ENCODE data around the gene ME2.
"Not testable (repeated sequence)": the region's sequence is repeated elsewhere in the genome, so short reads cannot be mapped to it uniquely, and the experiment has no call there.

Gene ME2

DNA sequence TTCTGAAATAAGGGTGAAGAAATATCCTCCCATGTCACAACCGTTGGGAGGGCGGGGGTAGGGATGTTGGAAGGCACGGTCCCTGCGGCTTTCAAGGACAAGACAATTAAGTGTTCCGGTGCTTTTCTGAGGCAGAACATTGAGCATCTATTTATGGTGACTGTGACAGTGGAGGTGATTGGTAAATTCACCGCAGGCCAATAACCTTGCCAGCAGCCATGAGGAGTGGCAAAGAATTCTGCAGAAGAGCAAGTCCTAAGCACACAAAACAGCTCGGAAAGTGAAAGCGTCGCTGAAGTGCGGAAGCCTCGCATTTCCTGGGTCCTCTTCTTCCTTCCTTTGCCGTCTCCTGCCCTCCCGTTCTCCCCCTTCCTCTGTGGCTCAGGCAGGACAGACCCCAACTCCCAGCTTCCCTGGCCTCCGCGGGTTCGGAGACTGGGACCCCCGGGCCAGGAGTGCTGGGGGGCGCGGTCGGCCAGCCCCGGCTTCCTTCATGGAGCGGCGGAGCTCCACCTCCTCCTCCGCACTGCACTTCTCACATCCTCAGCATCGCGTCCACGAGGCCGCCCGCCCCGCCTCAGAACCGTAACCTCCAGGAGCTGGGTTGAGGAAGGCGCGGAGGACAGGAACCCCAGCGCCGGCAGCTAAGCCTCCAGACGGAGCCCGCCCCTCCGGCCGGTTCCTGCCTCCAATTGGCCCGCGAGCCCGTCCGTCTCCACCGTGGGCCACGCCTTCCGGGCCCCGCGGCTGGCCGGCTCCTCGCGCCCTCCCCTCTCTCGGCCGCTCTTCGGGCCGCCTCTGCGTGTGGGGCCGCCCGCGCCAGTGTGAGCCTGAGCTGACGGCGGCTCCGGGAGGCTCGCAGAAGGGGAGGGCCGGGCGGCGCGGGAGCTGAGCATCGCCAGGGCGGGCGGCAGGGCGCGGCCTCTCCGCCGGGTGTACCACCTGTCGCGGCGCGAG lies at the start of gene ME2:
Gene ME2, plus strand, starts transcription at position 774 of the 957 bp plus-strand sequence. CDS start 16,703 bp downstream, outside the sequence.
- peak; percentile 52 for DNase-seq (ENCODE audit: low read depth)
- H3K4me3 ChIP-seq (ENCODE audit: low read length): peak within 1 kb of the TSS; percentile 83
- TF ChIP-seq, protein P1, sequence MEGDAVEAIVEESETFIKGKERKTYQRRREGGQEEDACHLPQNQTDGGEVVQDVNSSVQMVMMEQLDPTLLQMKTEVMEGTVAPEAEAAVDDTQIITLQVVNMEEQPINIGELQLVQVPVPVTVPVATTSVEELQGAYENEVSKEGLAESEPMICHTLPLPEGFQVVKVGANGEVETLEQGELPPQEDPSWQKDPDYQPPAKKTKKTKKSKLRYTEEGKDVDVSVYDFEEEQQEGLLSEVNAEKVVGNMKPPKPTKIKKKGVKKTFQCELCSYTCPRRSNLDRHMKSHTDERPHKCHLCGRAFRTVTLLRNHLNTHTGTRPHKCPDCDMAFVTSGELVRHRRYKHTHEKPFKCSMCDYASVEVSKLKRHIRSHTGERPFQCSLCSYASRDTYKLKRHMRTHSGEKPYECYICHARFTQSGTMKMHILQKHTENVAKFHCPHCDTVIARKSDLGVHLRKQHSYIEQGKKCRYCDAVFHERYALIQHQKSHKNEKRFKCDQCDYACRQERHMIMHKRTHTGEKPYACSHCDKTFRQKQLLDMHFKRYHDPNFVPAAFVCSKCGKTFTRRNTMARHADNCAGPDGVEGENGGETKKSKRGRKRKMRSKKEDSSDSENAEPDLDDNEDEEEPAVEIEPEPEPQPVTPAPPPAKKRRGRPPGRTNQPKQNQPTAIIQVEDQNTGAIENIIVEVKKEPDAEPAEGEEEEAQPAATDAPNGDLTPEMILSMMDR (conservative IDR thresholded peaks at IDR 0.05; ENCODE audit: low read depth, low read length): no peak

- TF ChIP-seq, protein P1 (conservative IDR thresholded peaks at IDR 0.05; ENCODE audit: low read depth, low read length): no peak
- H3K4me3 ChIP-seq (ENCODE audit: low read length): no peak overlapping the region
- DNase-seq (ENCODE audit: low read depth): no peak
These were observed 49.3 kb upstream of the ME2 start for GRCh38 chr18:50829644-50830043.

GRCh38 chr18:50830544-50830943 lies 48.4 kb upstream of the ME2 start:
- DNase-seq (ENCODE audit: low read depth): no peak
- TF ChIP-seq, protein P1 (conservative IDR thresholded peaks at IDR 0.05; ENCODE audit: low read depth, low read length): no peak

DNA sequence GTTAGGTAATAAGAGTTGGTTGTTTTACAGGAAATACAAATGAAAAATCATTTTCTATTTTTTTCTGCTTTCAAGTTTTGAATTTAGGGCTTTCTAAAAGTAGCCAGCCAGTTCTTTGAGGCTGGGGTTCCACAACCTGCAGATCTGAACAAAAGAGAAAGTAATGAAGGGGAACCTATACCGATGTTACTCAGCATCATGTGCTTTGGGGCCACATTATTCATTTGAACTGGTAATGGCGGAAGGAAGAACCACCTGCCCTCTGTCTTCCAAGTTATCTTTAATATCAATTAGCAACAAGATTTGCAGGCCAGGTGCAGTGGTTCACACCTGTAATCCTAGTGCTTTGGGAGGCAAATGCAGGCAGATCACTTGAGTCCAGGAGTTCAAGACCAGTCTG lies 46.2 kb upstream of the ME2 start:
- TF ChIP-seq, protein P1 (conservative IDR thresholded peaks at IDR 0.05; ENCODE audit: low read depth, low read length): no peak
- no peak for DNase-seq (ENCODE audit: low read depth)
- no peak overlapping the region for H3K4me3 ChIP-seq (ENCODE audit: low read length)

More at GRCh38 chr18:50830544-50830943, 48.4 kb upstream of the ME2 start:
- H3K4me3 ChIP-seq (ENCODE audit: low read length): no peak overlapping the region

DNA sequence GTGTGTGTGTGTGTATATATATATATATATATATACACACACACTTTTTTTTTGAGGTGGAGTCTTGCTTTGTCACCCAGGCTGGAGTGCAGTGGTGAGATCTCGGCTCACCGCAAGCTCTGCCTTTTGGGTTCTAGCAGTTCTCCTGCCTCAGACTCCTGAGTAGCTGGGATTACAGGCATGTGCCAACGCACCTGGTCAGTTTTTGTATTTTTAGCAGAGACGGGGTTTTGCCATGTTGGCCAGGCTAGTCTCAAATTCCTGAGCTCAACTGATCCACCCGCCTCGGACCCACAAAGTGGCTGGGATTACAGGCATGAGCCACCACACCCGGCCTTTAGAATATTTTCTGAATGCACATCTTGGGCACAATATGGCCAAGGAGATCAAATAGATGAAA lies 45.4 kb upstream of the ME2 start:
- H3K4me3 ChIP-seq (ENCODE audit: low read length); DNase-seq (ENCODE audit: low read depth): not testable (repeated sequence)

- H3K4me3 ChIP-seq (ENCODE audit: low read length): no peak overlapping the region
- DNase-seq (ENCODE audit: low read depth): peak; percentile 86
- TF ChIP-seq, protein P1 (conservative IDR thresholded peaks at IDR 0.05; ENCODE audit: low read depth, low read length): no peak
These were observed 42.4 kb upstream of the ME2 start for GRCh38 chr18:50836521-50836957.

DNA sequence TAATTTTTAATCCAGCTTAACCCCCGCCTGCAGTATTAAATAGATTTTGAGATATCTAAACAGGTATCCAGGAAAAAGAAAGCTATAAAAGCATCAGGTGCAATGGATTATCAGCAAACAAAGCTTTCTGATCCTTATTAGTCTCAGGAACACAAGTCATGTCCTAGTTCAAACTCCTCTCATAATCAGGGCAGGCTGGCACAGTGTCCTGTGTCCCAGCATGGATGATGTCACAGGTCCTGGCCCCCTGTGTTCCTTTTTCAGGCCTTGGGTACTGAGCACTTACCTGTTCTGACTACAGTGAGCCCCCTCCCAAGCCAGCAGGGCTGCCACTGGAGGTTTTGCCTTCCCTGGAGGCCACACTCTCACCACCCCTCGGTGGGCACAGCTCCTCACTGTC lies 39.6 kb upstream of the ME2 start:
- no peak for DNase-seq (ENCODE audit: low read depth)
- H3K4me3 ChIP-seq (ENCODE audit: low read length): no peak overlapping the region
- TF ChIP-seq, protein P1 (conservative IDR thresholded peaks at IDR 0.05; ENCODE audit: low read depth, low read length): no peak

Measured in retinal pigment epithelial cell (primary cell).